HepG2 (cell line): ENCODE data around the gene ATM. TPM values are rescaled to one million over a fixed set of nuclear protein-coding genes. Genes with fewer than 3 reads are reported as not detected.

Experiments
- ATAC-seq: fragments of 200-7000 bp; cut with Tn5 transposase; 3 replicates; pipeline ENCODE4 v1.9.1; 2020; ENCODE audit warnings: mild to moderate bottlenecking, moderate library complexity
- BruUV-seq: library from RNA; stranded (reverse); fragments of 400-500 nt; replicated peaks from 2 replicates; lab custom pipeline; 2021; lab: Mats Ljungman, UMichigan
- CTCF ChIA-PET: fragments of 300-600 bp; formaldehyde crosslinking; extraction: SDS; loops from one replicate; lab custom pipeline; 2021; ENCODE audit warnings: low total read pairs, inconsistent platforms, low intra/inter-chr PET ratio; lab: Yijun Ruan, JAX
- POLR2A ChIA-PET: fragments of 350-600 bp; sonication (Branson Sonifier 250); formaldehyde crosslinking; loops from one replicate; lab custom pipeline; 2020; ENCODE audit warnings: antibody characterized with exemption, inconsistent platforms; lab: Yijun Ruan, JAX
- DNase-seq: peaks from one replicate; pipeline ENCODE4 v3.0.0-alpha.2; 2015; ENCODE audit warnings: low spot score
- FAIRE-seq: peaks from 3 replicates; lab custom pipeline; 2011; peaks lifted over from hg19 to GRCh38; lab: Jason Lieb, UNC
- H2AFZ ChIP-seq: one replicate; pipeline ENCODE4 v1.6.1; 2011; ENCODE audit warnings: low read length, inconsistent platforms
- H3K27ac ChIP-seq: fragments of 300-600 bp; 3 replicates; pipeline ENCODE4 v1.8.0; 2011; ENCODE audit warnings: mixed run types, mild to moderate bottlenecking, mixed read lengths, low read length, inconsistent platforms; ENCODE audit not compliant: insufficient read depth; ENCODE audit errors: extremely low read length
- H3K27me3 ChIP-seq, 2 experiments: fragments of 200-600 bp in 1 of 2; 2 replicates in 1 of 2; 3 replicates in 1 of 2; pipeline versions ENCODE4 v1.6.0 to v1.8.0; 2011; ENCODE audit warnings: low read length in 2 of 2, mild to moderate bottlenecking in 2 of 2, moderate library complexity in 2 of 2, inconsistent platforms in 1 of 2; ENCODE audit not compliant: insufficient read depth in 2 of 2, control insufficient read depth in 1 of 2
- H3K36me3 ChIP-seq, 2 experiments: fragments of 200-600 bp in 1 of 2; replicated peaks in 1 of 2; 2 replicates in 1 of 2; 3 replicates in 1 of 2; pipeline versions ENCODE4 v1.5.1 to v1.8.0; 2011; ENCODE audit warnings: low read length in 2 of 2, inconsistent platforms in 1 of 2; ENCODE audit not compliant: insufficient read depth in 2 of 2, control insufficient read depth in 1 of 2
- H3K4me1 ChIP-seq: 2 replicates; pipeline ENCODE4 v1.5.1; 2012; ENCODE audit warnings: low read length, inconsistent platforms; ENCODE audit not compliant: insufficient read depth
- H3K4me2 ChIP-seq: 2 replicates; pipeline ENCODE4 v1.6.0; 2011; ENCODE audit warnings: low read depth, low read length, inconsistent platforms
- H3K4me3 ChIP-seq, 3 experiments: fragments of 200-600 bp in 1 of 3; sonication (generic), shearing (Covaris generic) in 1 of 3; replicated peaks in 1 of 3; 2 replicates each; pipeline ENCODE4 v1.5.1; 2011 to 2016; ENCODE audit warnings: low read length in 3 of 3, inconsistent platforms in 2 of 3, low read depth in 2 of 3, mild to moderate bottlenecking in 2 of 3, control low read depth in 1 of 3, mixed read lengths in 1 of 3; ENCODE audit not compliant: insufficient read depth in 1 of 3
- H3K79me2 ChIP-seq: one replicate; pipeline ENCODE4 v1.6.1; 2011; ENCODE audit warnings: low read length, inconsistent platforms; ENCODE audit not compliant: insufficient read depth
- H3K9ac ChIP-seq: 2 replicates; pipeline ENCODE4 v1.6.0; 2011; ENCODE audit warnings: mild to moderate bottlenecking, low read depth, low read length, inconsistent platforms; ENCODE audit not compliant: insufficient read depth
- H3K9me3 ChIP-seq: 2 replicates; pipeline ENCODE4 v1.5.1; 2012; ENCODE audit warnings: mild to moderate bottlenecking, low read length
- H4K20me1 ChIP-seq: 2 replicates; pipeline ENCODE4 v1.6.0; 2011; ENCODE audit warnings: inconsistent platforms, mild to moderate bottlenecking, low read length, moderate library complexity; ENCODE audit not compliant: insufficient read depth
- ARNT2 ChIP-seq: sonication (generic); formaldehyde crosslinking; IDR thresholded peaks from 2 replicates; pipeline ENCODE4 v1.8.0; 2022; ENCODE audit warnings: mild to moderate bottlenecking, low read depth, missing genetic modification reagents, moderate library complexity
- CCAR2 ChIP-seq: fragments of 200-400 bp; formaldehyde crosslinking; optimal IDR thresholded peaks from 2 replicates; pipeline ENCODE3; 2018; ENCODE audit warnings: low read depth, mild to moderate bottlenecking, low read length, moderate library complexity
- EP300 ChIP-seq, 3 experiments: sonication (generic) in 1 of 3; formaldehyde crosslinking in 1 of 3; IDR thresholded peaks; 2 replicates each; pipeline versions ENCODE4 v1.5.1 to v1.6.1; 2011 to 2020; ENCODE audit warnings: low read depth in 2 of 3, low read length in 2 of 3, borderline replicate concordance in 1 of 3, improper control_type of control experiment in 1 of 3, mild to moderate bottlenecking in 1 of 3, missing genetic modification reagents in 1 of 3, moderate library complexity in 1 of 3
- GPBP1L1 ChIP-seq: sonication (generic); formaldehyde crosslinking; IDR thresholded peaks from 2 replicates; pipeline ENCODE4 v1.5.0; 2020; ENCODE audit warnings: mild to moderate bottlenecking, missing genetic modification reagents
- HDAC1 ChIP-seq: sonication (generic); formaldehyde crosslinking; IDR thresholded peaks from 2 replicates; pipeline ENCODE4 v1.5.1; 2020; ENCODE audit warnings: mild to moderate bottlenecking, missing genetic modification reagents
- PAF1 ChIP-seq: IDR thresholded peaks from 2 replicates; pipeline ENCODE4 v1.6.1; 2016; ENCODE audit warnings: missing genetic modification reagents, missing compliant biosample characterization
- ZNF260 ChIP-seq: sonication (generic); formaldehyde crosslinking; IDR thresholded peaks from 2 replicates; pipeline ENCODE4 v1.4.0; 2020; ENCODE audit warnings: missing genetic modification reagents, low read depth, mild to moderate bottlenecking, borderline replicate concordance
- ZNF740 ChIP-seq: sonication (generic); formaldehyde crosslinking; IDR thresholded peaks from 2 replicates; pipeline ENCODE4 v1.4.0; 2020; ENCODE audit warnings: missing genetic modification reagents
- WGBS: methylation state at CpG from one replicate; pipeline ENCODE4 v1.1.6; 2017; ENCODE audit warnings: low lambda C conversion rate; 5-methylcytosine and 5-hydroxymethylcytosine counted together
- in situ Hi-C: cut with HindIII; loops from 2 replicates; pipeline ENCODE4 v1.10.0; 2017; ENCODE audit warnings: low pct_unique_long_range_greater_than_20kb; ENCODE audit not compliant: extremely low pct_ligation_motif_present
- intact Hi-C: fragments of 100-400 bp; cut with micrococcal nuclease; formaldehyde crosslinking; loops from one replicate; pipeline ENCODE4 v1.10.0; 2022; ENCODE audit not compliant: unreplicated experiment
- polyA plus RNA-seq, 8 experiments: library from polyadenylated mRNA; depleted of rRNA in 3 of 8; stranded (reverse) in 7 of 8; unstranded in 1 of 8; fragments of >200 nt; fragmentation: Illumina TruSeq in 4 of 8; extraction: Trizol in 4 of 8; gene quantifications; 2 replicates each; pipeline versions ENCODE4 v1.2.1 to v1.2.3, GENCODE V29; 2011 to 2016; ENCODE audit warnings: low read depth in 4 of 8, missing spikeins in 1 of 8, mixed read lengths in 1 of 8; ENCODE audit not compliant: insufficient read depth in 1 of 8
- total RNA-seq, 5 experiments: library from RNA; depleted of rRNA; stranded (reverse); fragments of >200 nt; fragmentation: Illumina TruSeq; extraction: Trizol; gene quantifications; 2 replicates each; pipeline ENCODE4 v1.2.3, GENCODE V29; 2016; ENCODE audit warnings: low read depth in 1 of 5

The ATM gene
- total and polyA plus RNA-seq, 2 of the 13 experiments (the other 11 are each of a cell fraction or from before 2014, with no cell fraction given) = 40.0 to 71.6 TPM

- TF ChIP-seq GPBP1L1 = no peak
Measured at GRCh38 chr11:108319541-108320145, 96.8 kb downstream of the ATM start (continued).

GRCh38 chr11:108322666-108323065, 99.8 kb downstream of the ATM start:
- TF ChIP-seq PAF1 (no peak), ZNF260 (CRISPR knock-in tag) (no peak), CCAR2 (no peak), EP300 (IDR thresholded peaks at IDR 0.05; ENCODE audit: low read depth in 2 of 2, low read length in 2 of 2) (no peak), EP300 (CRISPR knock-in tag; IDR thresholded peaks at IDR 0.05; ENCODE audit: borderline replicate concordance) (no peak), ARNT2 (CRISPR knock-in tag) (no peak), HDAC1 (CRISPR knock-in tag) (no peak), ZNF740 (CRISPR knock-in tag) (no peak)
- TF ChIP-seq, all 625 proteins: peak for 0
- Histone ChIP-seq H3K4me2 (no peak overlapping the region), H3K36me3 (peaks cover 6 to 42% of the 10 kb centered on the region in 2 experiments), H3K9me3 (no peaks in the 10 kb centered on the region), H4K20me1 (no peaks in the 10 kb centered on the region), H2AFZ (no peak overlapping the region), H3K79me2 (no peaks in the 10 kb centered on the region), H3K27ac (no peak overlapping the region), H3K9ac (no peak overlapping the region), H3K4me1 (no peaks in the 10 kb centered on the region), H3K4me3 (no peak overlapping the region), H3K27me3 (no peaks in the 10 kb centered on the region)
- FAIRE-seq (no peak), DNase-seq (no peak), ATAC-seq (no peak)
- intact Hi-C loops (no loop called here), in situ Hi-C loops (no loop called here)
- 93% methylated on average over 3 of the region's 3 CpGs for WGBS
- CTCF ChIA-PET = no interaction called here
- POLR2A ChIA-PET = no interaction called here
- BruUV-seq = no TSS peak
